Measurements from ENCODE around the gene ANKDD1B. TPM values are rescaled to one million over a fixed set of nuclear protein-coding genes. Genes with fewer than 3 reads are reported as not detected.
"Not testable (repeated sequence)": the region's sequence is repeated elsewhere in the genome, so short reads cannot be mapped to it uniquely, and the experiment has no call there.

The ANKDD1B gene
- total RNA-seq, 5 donors from 2014 or later (not counting 1 experiment from before 2014, with no cell fraction given), result 0.28 to 0.85 (median 0.33) TPM; not detected in 1

- ChIA-PET POLR2A (no interaction called here), CTCF (no interaction called here)
- no peaks in the 10 kb centered on the region for H3K9me3 ChIP-seq
- Mint-ChIP-seq H3K4me1 (peaks cover 8 to 16% (median 13%) of the 10 kb centered on the region in 3 donors), H3K27me3 (no peaks in the 10 kb centered on the region), H3K4me3 (no peak overlapping the region), H3K27ac (no peak overlapping the region), H3K36me3 (peaks cover 50% of the 10 kb centered on the region), H3K9me3 (no peaks in the 10 kb centered on the region)
- H3K27ac ChIP-seq (ENCODE audit: low read length), result no peak overlapping the region
- H3K4me1 ChIP-seq (ENCODE audit: control insufficient read depth in 1 of 2, extremely low read depth in 1 of 2, insufficient read depth in 2 of 2, low read length in 2 of 2), result peaks cover 0 to 7% of the 10 kb centered on the region in 2 experiments
- H3K27me3 ChIP-seq (replicated peaks in 1 of 2; ENCODE audit: control insufficient read depth in 2 of 2, extremely low read depth in 1 of 2, insufficient read depth in 2 of 2, low read length in 1 of 2), result no peaks in the 10 kb centered on the region
- H3K36me3 ChIP-seq (ENCODE audit: control insufficient read depth in 2 of 2, extremely low read depth in 1 of 2, insufficient read depth in 1 of 2, low read length in 1 of 2), result peaks cover 0 to 7% of the 10 kb centered on the region in 2 donors
- WGBS (ENCODE audit: insufficient coverage), result 97% methylated on average over 3 of the region's 3 CpGs
- ATAC-seq (replicated peaks in 1 of 4), result no peak
- no peak for DNase-seq
- H3K4me3 ChIP-seq (ENCODE audit: control insufficient read depth in 1 of 2, extremely low read depth in 1 of 2, low read length in 1 of 2), result no peak overlapping the region
These were observed 9.3 kb upstream of the ANKDD1B start for GRCh38 chr5:75601996-75602395.

GRCh38 chr5:75603371-75603770, 7.9 kb upstream of the ANKDD1B start:
- no peaks in the 10 kb centered on the region for H3K9me3 Mint-ChIP-seq
- H3K27me3 ChIP-seq (replicated peaks in 1 of 2; ENCODE audit: control insufficient read depth in 2 of 2, extremely low read depth in 1 of 2, insufficient read depth in 2 of 2, low read length in 1 of 2), result no peaks in the 10 kb centered on the region
- H3K4me1 Mint-ChIP-seq, result peaks cover 8 to 16% (median 13%) of the 10 kb centered on the region in 3 donors
- no peak overlapping the region for H3K4me3 Mint-ChIP-seq
- ChIA-PET POLR2A (no interaction called here), CTCF (interaction anchor here in 1 of 2 donors (0.5 to 0.7 kb wide), 3 partner anchors 45 to 65 kb away, joined by 3 to 6 read pairs (median 3); no protein-coding TSS in a partner anchor)
- H3K27ac Mint-ChIP-seq, result no peak overlapping the region
- no peak for DNase-seq
- no peak overlapping the region for H3K4me3 ChIP-seq (ENCODE audit: control insufficient read depth in 1 of 2, extremely low read depth in 1 of 2, low read length in 1 of 2)
- no peak overlapping the region for H3K27ac ChIP-seq (ENCODE audit: low read length)
- no peaks in the 10 kb centered on the region for H3K9me3 ChIP-seq
- peaks cover 0 to 7% of the 10 kb centered on the region in 2 donors for H3K36me3 ChIP-seq (ENCODE audit: control insufficient read depth in 2 of 2, extremely low read depth in 1 of 2, insufficient read depth in 1 of 2, low read length in 1 of 2)
- ATAC-seq (replicated peaks in 1 of 4), result no peak
- H3K4me1 ChIP-seq (ENCODE audit: control insufficient read depth in 1 of 2, extremely low read depth in 1 of 2, insufficient read depth in 2 of 2, low read length in 2 of 2), result peaks cover 0 to 7% of the 10 kb centered on the region in 2 experiments
- H3K36me3 Mint-ChIP-seq, result peaks cover 46% of the 10 kb centered on the region
- no peaks in the 10 kb centered on the region for H3K27me3 Mint-ChIP-seq

- ChIA-PET CTCF (interaction anchor here in 1 of 2 donors (0.5 to 0.7 kb wide), 2 partner anchors 45 to 66 kb away, joined by 3 to 6 read pairs; no protein-coding TSS in a partner anchor), POLR2A (no interaction called here)
- Histone ChIP-seq H3K27ac (ENCODE audit: low read length) (no peak overlapping the region), H3K36me3 (ENCODE audit: control insufficient read depth in 2 of 2, extremely low read depth in 1 of 2, insufficient read depth in 1 of 2, low read length in 1 of 2) (peaks cover 0 to 7% of the 10 kb centered on the region in 2 donors), H3K27me3 (replicated peaks in 1 of 2; ENCODE audit: control insufficient read depth in 2 of 2, extremely low read depth in 1 of 2, insufficient read depth in 2 of 2, low read length in 1 of 2) (no peaks in the 10 kb centered on the region), H3K4me3 (ENCODE audit: control insufficient read depth in 1 of 2, extremely low read depth in 1 of 2, low read length in 1 of 2) (no peak overlapping the region), H3K4me1 (ENCODE audit: control insufficient read depth in 1 of 2, extremely low read depth in 1 of 2, insufficient read depth in 2 of 2, low read length in 2 of 2) (peaks cover 0 to 7% of the 10 kb centered on the region in 2 experiments), H3K9me3 (no peaks in the 10 kb centered on the region)
- WGBS (ENCODE audit: insufficient coverage), result 100% methylated on average over 1 of the region's 2 CpGs
- H3K27ac Mint-ChIP-seq, result no peak overlapping the region
- no peak for DNase-seq
- H3K4me3 Mint-ChIP-seq, result no peak overlapping the region
- peaks cover 46% of the 10 kb centered on the region for H3K36me3 Mint-ChIP-seq
- no peaks in the 10 kb centered on the region for H3K9me3 Mint-ChIP-seq
- H3K27me3 Mint-ChIP-seq, result no peaks in the 10 kb centered on the region
- no peak for ATAC-seq (replicated peaks in 1 of 4)
- peaks cover 8 to 16% (median 13%) of the 10 kb centered on the region in 3 donors for H3K4me1 Mint-ChIP-seq
These were observed 7.4 kb upstream of the ANKDD1B start for GRCh38 chr5:75603821-75604220.

GRCh38 chr5:75607341-75607740, 3.9 kb upstream of the ANKDD1B start:
- H3K27ac Mint-ChIP-seq; H3K9me3 Mint-ChIP-seq; H3K36me3 ChIP-seq (ENCODE audit: control insufficient read depth in 2 of 2, extremely low read depth in 1 of 2, insufficient read depth in 1 of 2, low read length in 1 of 2); H3K4me1 ChIP-seq (ENCODE audit: control insufficient read depth in 1 of 2, extremely low read depth in 1 of 2, insufficient read depth in 2 of 2, low read length in 2 of 2); DNase-seq; H3K9me3 ChIP-seq; H3K4me3 Mint-ChIP-seq; POLR2A ChIA-PET; H3K4me3 ChIP-seq (ENCODE audit: control insufficient read depth in 1 of 2, extremely low read depth in 1 of 2, low read length in 1 of 2); CTCF ChIA-PET; H3K27me3 ChIP-seq (replicated peaks in 1 of 2; ENCODE audit: control insufficient read depth in 2 of 2, extremely low read depth in 1 of 2, insufficient read depth in 2 of 2, low read length in 1 of 2); H3K27me3 Mint-ChIP-seq; H3K27ac ChIP-seq (ENCODE audit: low read length); H3K4me1 Mint-ChIP-seq; ATAC-seq (replicated peaks in 1 of 4): not testable (repeated sequence)
- peaks cover 33% of the 10 kb centered on the region for H3K36me3 Mint-ChIP-seq
- WGBS (ENCODE audit: insufficient coverage), result 80% methylated on average over 2 of the region's 5 CpGs

GRCh38 chr5:75608870-75609269, 2.4 kb upstream of the ANKDD1B start:
- peaks cover 0 to 8% of the 10 kb centered on the region in 2 experiments for H3K4me1 ChIP-seq (ENCODE audit: control insufficient read depth in 1 of 2, extremely low read depth in 1 of 2, insufficient read depth in 2 of 2, low read length in 2 of 2)
- H3K27me3 Mint-ChIP-seq, result peaks cover 6% of the 10 kb centered on the region in 2 donors
- no CpG with 5 or more reads among the region's 1 CpG for WGBS (ENCODE audit: insufficient coverage)
- peaks cover 18% of the 10 kb centered on the region for H3K36me3 Mint-ChIP-seq
- H3K27ac ChIP-seq (ENCODE audit: low read length), result no peak overlapping the region
- ChIA-PET POLR2A (no interaction called here), CTCF (no interaction called here)
- no peaks in the 10 kb centered on the region for H3K9me3 ChIP-seq
- peaks cover 0 to 11% of the 10 kb centered on the region in 2 experiments for H3K27me3 ChIP-seq (replicated peaks in 1 of 2; ENCODE audit: control insufficient read depth in 2 of 2, extremely low read depth in 1 of 2, insufficient read depth in 2 of 2, low read length in 1 of 2)
- H3K4me3 Mint-ChIP-seq, result no peak overlapping the region
- no peak overlapping the region for H3K27ac Mint-ChIP-seq
- H3K4me1 Mint-ChIP-seq, result peaks cover 5 to 8% (median 6%) of the 10 kb centered on the region in 3 donors
- no peak for ATAC-seq (replicated peaks in 1 of 4)
- H3K36me3 ChIP-seq (ENCODE audit: control insufficient read depth in 2 of 2, extremely low read depth in 1 of 2, insufficient read depth in 1 of 2, low read length in 1 of 2), result no peaks in the 10 kb centered on the region
- H3K9me3 Mint-ChIP-seq, result no peaks in the 10 kb centered on the region
- no peak overlapping the region for H3K4me3 ChIP-seq (ENCODE audit: control insufficient read depth in 1 of 2, extremely low read depth in 1 of 2, low read length in 1 of 2)
- no peak for DNase-seq

GRCh38 chr5:75610201-75610600, 1.1 kb upstream of the ANKDD1B start:
- Mint-ChIP-seq H3K4me3 (no peak overlapping the region), H3K9me3 (no peaks in the 10 kb centered on the region), H3K4me1 (peaks cover 5 to 8% (median 6%) of the 10 kb centered on the region in 3 donors), H3K36me3 (peaks cover 11% of the 10 kb centered on the region), H3K27me3 (peaks cover 6% of the 10 kb centered on the region in 2 donors), H3K27ac (no peak overlapping the region)
- no peaks in the 10 kb centered on the region for H3K9me3 ChIP-seq
- no peak overlapping the region for H3K27ac ChIP-seq (ENCODE audit: low read length)
- peaks cover 0 to 11% of the 10 kb centered on the region in 2 experiments for H3K27me3 ChIP-seq (replicated peaks in 1 of 2; ENCODE audit: control insufficient read depth in 2 of 2, extremely low read depth in 1 of 2, insufficient read depth in 2 of 2, low read length in 1 of 2)
- DNase-seq (no peak), ATAC-seq (replicated peaks in 1 of 4) (no peak)
- peaks cover 0 to 8% of the 10 kb centered on the region in 2 experiments for H3K4me1 ChIP-seq (ENCODE audit: control insufficient read depth in 1 of 2, extremely low read depth in 1 of 2, insufficient read depth in 2 of 2, low read length in 2 of 2)
- ChIA-PET CTCF (no interaction called here), POLR2A (no interaction called here)
- H3K36me3 ChIP-seq (ENCODE audit: control insufficient read depth in 2 of 2, extremely low read depth in 1 of 2, insufficient read depth in 1 of 2, low read length in 1 of 2), result no peaks in the 10 kb centered on the region
- WGBS (ENCODE audit: insufficient coverage), result no CpG with 5 or more reads among the region's 5 CpGs
- H3K4me3 ChIP-seq (ENCODE audit: control insufficient read depth in 1 of 2, extremely low read depth in 1 of 2, low read length in 1 of 2), result no peak overlapping the region

- H3K9me3 ChIP-seq; H3K4me1 Mint-ChIP-seq; H3K9me3 Mint-ChIP-seq; H3K27ac Mint-ChIP-seq; ATAC-seq (replicated peaks in 1 of 4); H3K36me3 ChIP-seq (ENCODE audit: control insufficient read depth in 2 of 2, extremely low read depth in 1 of 2, insufficient read depth in 1 of 2, low read length in 1 of 2); H3K27ac ChIP-seq (ENCODE audit: low read length); H3K27me3 Mint-ChIP-seq; CTCF ChIA-PET; DNase-seq; POLR2A ChIA-PET; H3K4me1 ChIP-seq (ENCODE audit: control insufficient read depth in 1 of 2, extremely low read depth in 1 of 2, insufficient read depth in 2 of 2, low read length in 2 of 2): not testable (repeated sequence)
- Histone ChIP-seq H3K27me3 (replicated peaks in 1 of 2; ENCODE audit: control insufficient read depth in 2 of 2, extremely low read depth in 1 of 2, insufficient read depth in 2 of 2, low read length in 1 of 2) (peaks cover 0 to 11% of the 10 kb centered on the region in 2 experiments), H3K4me3 (ENCODE audit: control insufficient read depth in 1 of 2, extremely low read depth in 1 of 2, low read length in 1 of 2) (peak overlapping the region in 1 of 2 donors; percentile 57)
- H3K4me3 Mint-ChIP-seq, result peak overlapping the region in 1 of 3 donors; percentile 28
- H3K36me3 Mint-ChIP-seq, result peaks cover 11% of the 10 kb centered on the region
- 55% methylated on average over 5 of the region's 11 CpGs for WGBS (ENCODE audit: insufficient coverage)
These were observed 368 bp upstream of the ANKDD1B start for GRCh38 chr5:75610859-75611310.

Data from T-cell (primary cell).